Gastroesophageal sphincter (tissue), 4 donors: ENCODE results near the gene GPR85. TPM values are rescaled to one million over a fixed set of nuclear protein-coding genes. Genes with fewer than 3 reads are reported as not detected.

Source experiments
- ATAC-seq: fragments of 150-250 bp; one replicate; pipeline ENCODE4 v1.9.1; 2016; ENCODE audit warnings: mild to moderate bottlenecking, moderate library complexity
- H3K27ac ChIP-seq, 4 donors: fragments of 200-600 bp; sonication (generic) in 3 of 4; 1 replicate in 3 of 4; 2 replicates in 1 of 4; pipeline ENCODE4 v1.5.1; 2016 to 2019
- H3K27me3 ChIP-seq: fragments of 200-600 bp; sonication (generic); one replicate; pipeline ENCODE4 v1.5.1; 2019
- H3K36me3 ChIP-seq, 2 donors: fragments of 200-600 bp; sonication (generic); one replicate each; pipeline ENCODE4 v1.5.1; 2019; ENCODE audit warnings: control low read depth in 1 of 2
- H3K4me1 ChIP-seq, 3 donors: fragments of 200-600 bp; sonication (generic); 1 replicate in 2 of 3; 2 replicates in 1 of 3; pipeline ENCODE4 v1.5.1; 2016 to 2019; ENCODE audit warnings: control low read depth in 2 of 3
- H3K4me3 ChIP-seq, 2 donors: fragments of 200-600 bp; sonication (generic); one replicate each; pipeline ENCODE4 v1.5.1; 2019; ENCODE audit warnings: mild to moderate bottlenecking in 1 of 2, moderate library complexity in 1 of 2
- H3K9me3 ChIP-seq, 3 donors: fragments of 200-600 bp; sonication (generic); one replicate each; pipeline ENCODE4 v1.5.1; 2017 to 2019; ENCODE audit warnings: control low read depth in 2 of 3
- CTCF ChIP-seq, 4 experiments: fragments of 200-600 bp in 2 of 4; fragments of 450-650 bp in 2 of 4; sonication (generic) in 1 of 4; IDR thresholded peaks; one replicate each; pipeline ENCODE4 v1.5.1; 2017 to 2019; ENCODE audit warnings: antibody characterized with exemption in 4 of 4, mild to moderate bottlenecking in 2 of 4, moderate library complexity in 2 of 4
- EP300 ChIP-seq: sonication (generic); formaldehyde crosslinking; IDR thresholded peaks from one replicate; pipeline ENCODE4 v1.6.1; 2017; ENCODE audit warnings: antibody characterized with exemption, mild to moderate bottlenecking
- POLR2A ChIP-seq, 2 donors: fragments of 450-650 bp; IDR thresholded peaks; one replicate each; pipeline ENCODE4 v1.6.1; 2017; ENCODE audit warnings: antibody characterized with exemption in 2 of 2, mild to moderate bottlenecking in 2 of 2, moderate library complexity in 1 of 2
- POLR2AphosphoS5 ChIP-seq: sonication (generic); formaldehyde crosslinking; IDR thresholded peaks from one replicate; pipeline ENCODE4 v1.6.1; 2017; ENCODE audit warnings: antibody characterized with exemption
- WGBS, 2 donors: methylation state at CpG; one replicate each; pipeline ENCODE4 v1.1.5; 2018; ENCODE audit warnings: low coverage in 1 of 2; 5-methylcytosine and 5-hydroxymethylcytosine counted together
- total RNA-seq, 4 donors: library from RNA; depleted of rRNA; stranded (reverse); fragments of >200 nt; gene quantifications; one replicate each; pipeline ENCODE4 v1.1.0, GENCODE V29; 2016

The GPR85 gene
- total RNA-seq, 4 donors from 2014 or later: 0.22 to 1.9 (median 1.1) TPM; not detected in 1

GRCh38 chr7:113092762-113093161 is 6.1 kb upstream of the GPR85 start:
- TF ChIP-seq CTCF (IDR thresholded peaks at IDR 0.05): no peak
- no peak for TF ChIP-seq EP300
- no peak for TF ChIP-seq POLR2AphosphoS5
- TF ChIP-seq POLR2A (IDR thresholded peaks at IDR 0.05): no peak
- no peaks in the 10 kb centered on the region for H3K4me1 ChIP-seq
- no peak for ATAC-seq
- H3K4me3 ChIP-seq: no peak overlapping the region
- H3K36me3 ChIP-seq: no peaks in the 10 kb centered on the region
- no peaks in the 10 kb centered on the region for H3K27me3 ChIP-seq
- WGBS, 2 donors: 57 to 60% methylated on average over 1 of the region's 1 CpG
- H3K27ac ChIP-seq: no peak overlapping the region
- H3K9me3 ChIP-seq: no peaks in the 10 kb centered on the region

GRCh38 chr7:113087071-113087998 is 708 bp upstream of the GPR85 start:
- WGBS, 2 donors: 40 to 55% methylated on average over 11 to 15 of the region's 15 CpGs
- no peaks in the 10 kb centered on the region for H3K9me3 ChIP-seq
- ATAC-seq: peak; percentile 62
- H3K27ac ChIP-seq: peak overlapping the region in 2 of 4 donors; percentile 24 to 55
- H3K27me3 ChIP-seq: peaks cover 12% of the 10 kb centered on the region
- H3K4me3 ChIP-seq: peak overlapping the region in 1 of 2 donors; percentile 50
- no peak for TF ChIP-seq CTCF (IDR thresholded peaks at IDR 0.05)
- TF ChIP-seq POLR2A (IDR thresholded peaks at IDR 0.05): no peak
- TF ChIP-seq POLR2AphosphoS5: no peak
- TF ChIP-seq EP300: no peak
- H3K4me1 ChIP-seq: peaks cover 0 to 22% (median 0%) of the 10 kb centered on the region in 3 donors
- no peaks in the 10 kb centered on the region for H3K36me3 ChIP-seq

GRCh38 chr7:113085781-113086390 is 741 bp downstream of the GPR85 start:
- 11 to 25% methylated on average over 7 to 16 of the region's 16 CpGs for WGBS, 2 donors
- no peak for ATAC-seq

GRCh38 chr7:113084496-113085172 is 2.0 kb downstream of the GPR85 start:
- no peaks in the 10 kb centered on the region for H3K9me3 ChIP-seq
- H3K27me3 ChIP-seq: peaks cover 12% of the 10 kb centered on the region
- no peaks in the 10 kb centered on the region for H3K36me3 ChIP-seq
- TF ChIP-seq EP300 (no peak), CTCF (IDR thresholded peaks at IDR 0.05) (no peak), POLR2A (IDR thresholded peaks at IDR 0.05) (no peak), POLR2AphosphoS5 (no peak)
- no peak overlapping the region for H3K4me3 ChIP-seq
- peaks cover 0 to 22% (median 0%) of the 10 kb centered on the region in 3 donors for H3K4me1 ChIP-seq
- 91 to 96% methylated on average over 4 of the region's 4 CpGs for WGBS, 2 donors
- no peak for ATAC-seq
- no peak overlapping the region for H3K27ac ChIP-seq

More at GRCh38 chr7:113085781-113086390, 741 bp downstream of the GPR85 start:
- no peaks in the 10 kb centered on the region for H3K36me3 ChIP-seq
- H3K27ac ChIP-seq: no peak overlapping the region
- H3K4me1 ChIP-seq: peaks cover 0 to 22% (median 0%) of the 10 kb centered on the region in 3 donors
- H3K27me3 ChIP-seq: peaks cover 12% of the 10 kb centered on the region
- TF ChIP-seq POLR2A (IDR thresholded peaks at IDR 0.05): no peak
- no peak for TF ChIP-seq CTCF (IDR thresholded peaks at IDR 0.05)
- TF ChIP-seq EP300: no peak
- TF ChIP-seq POLR2AphosphoS5: no peak
- peak overlapping the region in 1 of 2 donors; percentile 50 for H3K4me3 ChIP-seq
- no peaks in the 10 kb centered on the region for H3K9me3 ChIP-seq
